Skeletal muscle tissue (tissue), 4 donors: ENCODE data around the gene ARSI. TPM values are rescaled to one million over a fixed set of nuclear protein-coding genes. Genes with fewer than 3 reads are reported as not detected.

Experiments used
- H3K27ac ChIP-seq: one replicate; pipeline ENCODE4 v1.7.0; 2013; ENCODE audit warnings: mild to moderate bottlenecking, low read depth, low read length, inconsistent platforms
- H3K27me3 ChIP-seq, 3 donors: one replicate each; pipeline ENCODE4 v1.7.0; 2013; ENCODE audit warnings: low read length in 3 of 3; ENCODE audit not compliant: control insufficient read depth in 3 of 3, insufficient read depth in 3 of 3
- H3K36me3 ChIP-seq, 3 donors: one replicate each; pipeline ENCODE4 v1.7.0; 2013; ENCODE audit warnings: low read length in 3 of 3; ENCODE audit not compliant: control insufficient read depth in 3 of 3, insufficient read depth in 3 of 3
- H3K4me1 ChIP-seq, 3 donors: one replicate each; pipeline ENCODE4 v1.7.0; 2013; ENCODE audit warnings: low read length in 3 of 3, mild to moderate bottlenecking in 3 of 3; ENCODE audit not compliant: control insufficient read depth in 3 of 3, insufficient read depth in 3 of 3
- H3K4me3 ChIP-seq, 3 donors: one replicate each; pipeline ENCODE4 v1.7.0; 2013; ENCODE audit warnings: low read length in 3 of 3
- H3K9ac ChIP-seq, 3 donors: one replicate each; pipeline ENCODE4 v1.7.0; 2013; ENCODE audit warnings: low read length in 3 of 3, mild to moderate bottlenecking in 3 of 3, moderate library complexity in 2 of 3, low read depth in 1 of 3
- H3K9me3 ChIP-seq, 3 donors: one replicate each; pipeline ENCODE4 v1.7.0; 2013; ENCODE audit warnings: low read length in 3 of 3; ENCODE audit not compliant: control insufficient read depth in 3 of 3
- total RNA-seq: library from RNA; depleted of rRNA; stranded (reverse); fragments of >200 nt; gene quantifications from one replicate; pipeline ENCODE4 v1.2.3, GENCODE V29; 2014
- donor health status: Osteomylitis.

The ARSI gene
- total RNA-seq, 1 donor from 2014 or later: 9.9 TPM

GRCh38 chr5:150341989-150342388 is 39.3 kb upstream of the ARSI start:
- H3K27me3 ChIP-seq: no peaks in the 10 kb centered on the region
- no peaks in the 10 kb centered on the region for H3K36me3 ChIP-seq
- no peak overlapping the region for H3K4me3 ChIP-seq
- no peak overlapping the region for H3K27ac ChIP-seq
- H3K9ac ChIP-seq: no peak overlapping the region
- peaks cover 11 to 24% (median 11%) of the 10 kb centered on the region in 3 donors for H3K4me1 ChIP-seq
- H3K9me3 ChIP-seq: no peaks in the 10 kb centered on the region

- Histone ChIP-seq H3K9me3 (no peaks in the 10 kb centered on the region), H3K27ac (no peak overlapping the region), H3K4me1 (peaks cover 11 to 24% (median 11%) of the 10 kb centered on the region in 3 donors), H3K4me3 (no peak overlapping the region), H3K27me3 (no peaks in the 10 kb centered on the region), H3K9ac (no peak overlapping the region), H3K36me3 (no peaks in the 10 kb centered on the region)
These were observed 38.6 kb upstream of the ARSI start for GRCh38 chr5:150341331-150341730.

- Histone ChIP-seq H3K4me3 (no peak overlapping the region), H3K9ac (no peak overlapping the region), H3K4me1 (peaks cover 11 to 24% (median 11%) of the 10 kb centered on the region in 3 donors), H3K36me3 (no peaks in the 10 kb centered on the region), H3K27me3 (no peaks in the 10 kb centered on the region), H3K27ac (no peak overlapping the region), H3K9me3 (no peaks in the 10 kb centered on the region)
These were observed 38.0 kb upstream of the ARSI start for GRCh38 chr5:150340614-150341255.

GRCh38 chr5:150339841-150340240 is 37.1 kb upstream of the ARSI start:
- Histone ChIP-seq H3K27ac (peak overlapping the region; percentile 75), H3K27me3 (no peaks in the 10 kb centered on the region), H3K9ac (peak overlapping the region in 1 of 3 donors; percentile 56)

GRCh38 chr5:150339165-150339564 is 36.5 kb upstream of the ARSI start:
- Histone ChIP-seq H3K9me3 (no peaks in the 10 kb centered on the region), H3K4me1 (peaks cover 11 to 24% (median 11%) of the 10 kb centered on the region in 3 donors), H3K27ac (peak overlapping the region; percentile 75), H3K36me3 (no peaks in the 10 kb centered on the region), H3K9ac (peak overlapping the region; percentile 48 to 66 (median 56)), H3K27me3 (no peaks in the 10 kb centered on the region), H3K4me3 (peak overlapping the region in 2 of 3 donors; percentile 13 to 66)

More at GRCh38 chr5:150339841-150340240, 37.1 kb upstream of the ARSI start:
- Histone ChIP-seq H3K4me3 (no peak overlapping the region), H3K4me1 (peaks cover 11 to 24% (median 11%) of the 10 kb centered on the region in 3 donors), H3K9me3 (no peaks in the 10 kb centered on the region), H3K36me3 (no peaks in the 10 kb centered on the region)

- H3K9ac ChIP-seq: peak overlapping the region in 2 of 3 donors; percentile 3 to 66
- H3K4me3 ChIP-seq: peak overlapping the region in 2 of 3 donors; percentile 13 to 66
- peaks cover 11 to 24% (median 11%) of the 10 kb centered on the region in 3 donors for H3K4me1 ChIP-seq
- H3K9me3 ChIP-seq: no peaks in the 10 kb centered on the region
- H3K36me3 ChIP-seq: no peaks in the 10 kb centered on the region
- H3K27ac ChIP-seq: peak overlapping the region; percentile 75
- H3K27me3 ChIP-seq: no peaks in the 10 kb centered on the region
These were observed 35.8 kb upstream of the ARSI start for GRCh38 chr5:150338546-150338945.

GRCh38 chr5:150335778-150336177 is 33.1 kb upstream of the ARSI start:
- H3K27ac ChIP-seq: no peak overlapping the region
- no peak overlapping the region for H3K4me3 ChIP-seq
- H3K9ac ChIP-seq: no peak overlapping the region
- no peaks in the 10 kb centered on the region for H3K27me3 ChIP-seq
- H3K4me1 ChIP-seq: peaks cover 11 to 24% (median 11%) of the 10 kb centered on the region in 3 donors
- no peaks in the 10 kb centered on the region for H3K9me3 ChIP-seq
- no peaks in the 10 kb centered on the region for H3K36me3 ChIP-seq

GRCh38 chr5:150333400-150333799 is 30.7 kb upstream of the ARSI start:
- Histone ChIP-seq H3K9ac (no peak overlapping the region), H3K36me3 (no peaks in the 10 kb centered on the region), H3K4me1 (peaks cover 2 to 18% (median 3%) of the 10 kb centered on the region in 3 donors), H3K27me3 (no peaks in the 10 kb centered on the region), H3K9me3 (no peaks in the 10 kb centered on the region), H3K4me3 (no peak overlapping the region), H3K27ac (no peak overlapping the region)

- Histone ChIP-seq H3K9ac (no peak overlapping the region), H3K27me3 (no peaks in the 10 kb centered on the region)
These were observed 27.5 kb upstream of the ARSI start for GRCh38 chr5:150329881-150330876.

GRCh38 chr5:150329038-150329437 is 26.3 kb upstream of the ARSI start:
- H3K9ac ChIP-seq: no peak overlapping the region
- no peaks in the 10 kb centered on the region for H3K27me3 ChIP-seq
- peaks cover 2 to 11% (median 3%) of the 10 kb centered on the region in 3 donors for H3K4me1 ChIP-seq
- H3K27ac ChIP-seq: no peak overlapping the region
- H3K4me3 ChIP-seq: no peak overlapping the region
- H3K36me3 ChIP-seq: no peaks in the 10 kb centered on the region
- H3K9me3 ChIP-seq: no peaks in the 10 kb centered on the region

More at GRCh38 chr5:150329881-150330876, 27.5 kb upstream of the ARSI start:
- no peak overlapping the region for H3K4me3 ChIP-seq
- H3K9me3 ChIP-seq: no peaks in the 10 kb centered on the region
- no peaks in the 10 kb centered on the region for H3K36me3 ChIP-seq
- no peak overlapping the region for H3K27ac ChIP-seq
- H3K4me1 ChIP-seq: peaks cover 2 to 11% (median 3%) of the 10 kb centered on the region in 3 donors
